Ishikawa (cell line): ENCODE data around the gene PDE4D.

Experiments
- CREB1 ChIP-seq: IDR thresholded peaks from 2 replicates; pipeline ENCODE4 v1.6.1; 2012; ENCODE audit warnings: low read depth
- EP300 ChIP-seq: IDR thresholded peaks from 2 replicates; pipeline ENCODE4 v1.6.1; 2012; ENCODE audit warnings: borderline replicate concordance
- RAD21 ChIP-seq: IDR thresholded peaks from 2 replicates; pipeline ENCODE4 v1.6.1; 2012; ENCODE audit warnings: low read depth
- TAF1 ChIP-seq: IDR thresholded peaks from 2 replicates; pipeline ENCODE4 v1.6.1; 2012; ENCODE audit warnings: low read depth, mild to moderate bottlenecking
- TCF12 ChIP-seq: IDR thresholded peaks from 2 replicates; pipeline ENCODE4 v1.6.1; 2012; ENCODE audit warnings: low read depth
- TEAD4 ChIP-seq: IDR thresholded peaks from 2 replicates; pipeline ENCODE4 v1.6.1; 2012
- ZBTB7A ChIP-seq: IDR thresholded peaks from 2 replicates; pipeline ENCODE4 v1.6.1; 2012; ENCODE audit warnings: low read depth
- TF ChIP-seq, protein P1 (sequence below): IDR thresholded peaks from 2 replicates; pipeline ENCODE4 v1.6.1; 2012
- TF ChIP-seq, protein P2 (sequence below): IDR thresholded peaks from 2 replicates; pipeline ENCODE4 v1.6.1; 2012
- TF ChIP-seq, protein P3 (sequence below): IDR thresholded peaks from 2 replicates; pipeline ENCODE4 v1.6.1; 2012; ENCODE audit warnings: low read depth, mild to moderate bottlenecking

DNA sequence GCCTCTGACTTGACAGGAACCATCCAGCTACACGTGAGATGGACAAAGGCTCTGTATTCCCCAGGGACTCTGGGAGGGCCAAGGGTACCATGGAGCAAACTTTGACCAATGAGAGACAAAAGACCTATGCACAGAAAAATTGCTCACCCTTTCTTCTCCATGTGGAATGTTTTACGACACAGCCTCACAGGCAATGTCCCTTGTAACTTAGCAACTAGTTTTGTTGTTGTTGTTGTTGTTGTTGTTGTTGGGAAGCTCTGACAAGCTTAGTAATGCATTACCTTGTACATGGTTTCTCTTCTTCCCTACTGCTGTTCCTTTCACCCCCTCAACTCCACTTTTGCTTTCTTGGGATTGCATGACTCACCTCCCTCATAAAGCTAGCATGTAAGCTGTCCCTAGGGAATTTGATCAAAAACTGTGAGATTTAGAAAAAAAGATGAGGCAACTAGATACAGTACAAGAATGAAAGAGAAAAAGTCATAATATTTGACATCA, 759.7 kb downstream of the PDE4D start:
- TF ChIP-seq ZBTB7A (no peak), RAD21 (no peak), CREB1 (no peak), EP300 (no peak), TAF1 (no peak), TEAD4 (no peak), TCF12 (no peak)
- TF ChIP-seq, protein P1, sequence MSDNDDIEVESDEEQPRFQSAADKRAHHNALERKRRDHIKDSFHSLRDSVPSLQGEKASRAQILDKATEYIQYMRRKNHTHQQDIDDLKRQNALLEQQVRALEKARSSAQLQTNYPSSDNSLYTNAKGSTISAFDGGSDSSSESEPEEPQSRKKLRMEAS, result no peak
- TF ChIP-seq, protein P2, sequence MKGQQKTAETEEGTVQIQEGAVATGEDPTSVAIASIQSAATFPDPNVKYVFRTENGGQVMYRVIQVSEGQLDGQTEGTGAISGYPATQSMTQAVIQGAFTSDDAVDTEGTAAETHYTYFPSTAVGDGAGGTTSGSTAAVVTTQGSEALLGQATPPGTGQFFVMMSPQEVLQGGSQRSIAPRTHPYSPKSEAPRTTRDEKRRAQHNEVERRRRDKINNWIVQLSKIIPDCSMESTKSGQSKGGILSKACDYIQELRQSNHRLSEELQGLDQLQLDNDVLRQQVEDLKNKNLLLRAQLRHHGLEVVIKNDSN, result no peak
- TF ChIP-seq, protein P3, sequence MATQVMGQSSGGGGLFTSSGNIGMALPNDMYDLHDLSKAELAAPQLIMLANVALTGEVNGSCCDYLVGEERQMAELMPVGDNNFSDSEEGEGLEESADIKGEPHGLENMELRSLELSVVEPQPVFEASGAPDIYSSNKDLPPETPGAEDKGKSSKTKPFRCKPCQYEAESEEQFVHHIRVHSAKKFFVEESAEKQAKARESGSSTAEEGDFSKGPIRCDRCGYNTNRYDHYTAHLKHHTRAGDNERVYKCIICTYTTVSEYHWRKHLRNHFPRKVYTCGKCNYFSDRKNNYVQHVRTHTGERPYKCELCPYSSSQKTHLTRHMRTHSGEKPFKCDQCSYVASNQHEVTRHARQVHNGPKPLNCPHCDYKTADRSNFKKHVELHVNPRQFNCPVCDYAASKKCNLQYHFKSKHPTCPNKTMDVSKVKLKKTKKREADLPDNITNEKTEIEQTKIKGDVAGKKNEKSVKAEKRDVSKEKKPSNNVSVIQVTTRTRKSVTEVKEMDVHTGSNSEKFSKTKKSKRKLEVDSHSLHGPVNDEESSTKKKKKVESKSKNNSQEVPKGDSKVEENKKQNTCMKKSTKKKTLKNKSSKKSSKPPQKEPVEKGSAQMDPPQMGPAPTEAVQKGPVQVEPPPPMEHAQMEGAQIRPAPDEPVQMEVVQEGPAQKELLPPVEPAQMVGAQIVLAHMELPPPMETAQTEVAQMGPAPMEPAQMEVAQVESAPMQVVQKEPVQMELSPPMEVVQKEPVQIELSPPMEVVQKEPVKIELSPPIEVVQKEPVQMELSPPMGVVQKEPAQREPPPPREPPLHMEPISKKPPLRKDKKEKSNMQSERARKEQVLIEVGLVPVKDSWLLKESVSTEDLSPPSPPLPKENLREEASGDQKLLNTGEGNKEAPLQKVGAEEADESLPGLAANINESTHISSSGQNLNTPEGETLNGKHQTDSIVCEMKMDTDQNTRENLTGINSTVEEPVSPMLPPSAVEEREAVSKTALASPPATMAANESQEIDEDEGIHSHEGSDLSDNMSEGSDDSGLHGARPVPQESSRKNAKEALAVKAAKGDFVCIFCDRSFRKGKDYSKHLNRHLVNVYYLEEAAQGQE, result no peak
